GM23338 (cell line): ENCODE measurements around the gene ZDHHC4. TPM values are rescaled to one million over a fixed set of nuclear protein-coding genes. Genes with fewer than 3 reads are reported as not detected.

Experiments used
- ATAC-seq: fragments of 200-7000 bp; cut with Tn5 transposase; 3 replicates; pipeline ENCODE4 v1.9.1; 2020
- DNase-seq: peaks from one replicate; pipeline ENCODE4 v3.0.0-alpha.2; 2015; ENCODE audit warnings: low spot score
- H2AFZ ChIP-seq: fragments of 200-600 bp; sonication (generic); 2 replicates; pipeline ENCODE4 v1.8.0; 2016; ENCODE audit warnings: antibody characterized with exemption, mild to moderate bottlenecking, moderate library complexity
- H3F3A ChIP-seq: fragments of 200-600 bp; sonication (generic); replicated peaks from 2 replicates; pipeline ENCODE4 v1.8.0; 2017; ENCODE audit warnings: antibody characterized with exemption, mixed run types, low read depth
- H3K27ac ChIP-seq: fragments of 200-600 bp; sonication (generic); 2 replicates; pipeline ENCODE4 v1.6.1; 2016; ENCODE audit warnings: low read depth
- H3K27me3 ChIP-seq: fragments of 200-600 bp; sonication (generic); 2 replicates; pipeline ENCODE4 v1.8.0; 2016; ENCODE audit warnings: mild to moderate bottlenecking, mixed run types, moderate library complexity; ENCODE audit not compliant: insufficient read depth
- H3K36me3 ChIP-seq: fragments of 200-600 bp; sonication (generic); 2 replicates; pipeline ENCODE4 v1.8.0; 2016; ENCODE audit warnings: mild to moderate bottlenecking; ENCODE audit not compliant: insufficient read depth
- H3K4me1 ChIP-seq: fragments of 200-600 bp; sonication (generic); 2 replicates; pipeline ENCODE4 v1.8.0; 2016; ENCODE audit warnings: mild to moderate bottlenecking, moderate library complexity; ENCODE audit not compliant: insufficient read depth
- H3K4me2 ChIP-seq: fragments of 200-600 bp; sonication (generic); 2 replicates; pipeline ENCODE4 v1.7.1; 2017; ENCODE audit warnings: mixed run types
- H3K4me3 ChIP-seq: fragments of 200-600 bp; sonication (generic); 2 replicates; pipeline ENCODE4 v1.6.1; 2016; ENCODE audit warnings: mixed run types
- H3K79me2 ChIP-seq: fragments of 200-600 bp; sonication (generic); replicated peaks from 2 replicates; pipeline ENCODE4 v1.8.0; 2017; ENCODE audit warnings: mild to moderate bottlenecking; ENCODE audit not compliant: insufficient read depth
- H3K9me2 ChIP-seq: fragments of 200-600 bp; sonication (generic); 2 replicates; pipeline ENCODE4 v1.8.0; 2017; ENCODE audit not compliant: insufficient read depth
- H4K20me1 ChIP-seq: fragments of 200-600 bp; sonication (generic); replicated peaks from 2 replicates; pipeline ENCODE4 v1.8.0; 2017; ENCODE audit warnings: mild to moderate bottlenecking; ENCODE audit not compliant: insufficient read depth
- H3K27ac Mint-ChIP-seq: 2 replicates; pipeline ENCODE4 v1.8.0; 2020; ENCODE audit warnings: inconsistent platforms, mild to moderate bottlenecking, moderate library complexity, mixed read lengths
- H3K27me3 Mint-ChIP-seq: 3 replicates; pipeline ENCODE4 v1.8.0; 2022; ENCODE audit warnings: low read depth, mild to moderate bottlenecking, moderate library complexity, mixed read lengths, inconsistent platforms; ENCODE audit not compliant: insufficient read depth, poor library complexity
- H3K36me3 Mint-ChIP-seq: 3 replicates; pipeline ENCODE4 v1.8.0; 2021; ENCODE audit warnings: low read depth, mild to moderate bottlenecking, inconsistent platforms, moderate library complexity, mixed read lengths
- H3K4me1 Mint-ChIP-seq: 3 replicates; pipeline ENCODE4 v1.8.0; 2020; ENCODE audit warnings: mild to moderate bottlenecking, inconsistent platforms, mixed read lengths
- H3K4me3 Mint-ChIP-seq: 3 replicates; pipeline ENCODE4 v1.8.0; 2021; ENCODE audit warnings: moderate library complexity, mild to moderate bottlenecking, inconsistent platforms, mixed read lengths
- H3K9me3 Mint-ChIP-seq: 3 replicates; pipeline ENCODE4 v1.8.0; 2020; ENCODE audit warnings: moderate library complexity, mild to moderate bottlenecking, inconsistent platforms, mixed read lengths
- EZH2 ChIP-seq: fragments of 200-600 bp; sonication (generic); IDR thresholded peaks from one replicate; pipeline ENCODE4 v1.8.0; 2017; ENCODE audit warnings: antibody characterized with exemption, mild to moderate bottlenecking, low read depth; ENCODE audit not compliant: unreplicated experiment
- JUNB ChIP-seq: IDR thresholded peaks from one replicate; pipeline ENCODE4 v1.6.1; 2016; ENCODE audit warnings: antibody characterized with exemption; ENCODE audit not compliant: unreplicated experiment
- ZNF114 ChIP-seq: fragments of 250-450 bp; sonication (Bioruptor Pico); IDR thresholded peaks from 2 replicates; pipeline ENCODE4 v1.5.0; 2020; ENCODE audit warnings: mild to moderate bottlenecking, moderate library complexity
- polyA plus RNA-seq: library from polyadenylated mRNA; unstranded; fragments of >200 nt; fragmentation: Nextera tagmentation; extraction: Ambion mirVana; gene quantifications from 2 replicates; pipeline ENCODE4 v1.2.1, GENCODE V29; 2016
- total RNA-seq: library from RNA; depleted of rRNA; stranded (reverse); fragments of >200 nt; shearing (Covaris generic); gene quantifications from 2 replicates; pipeline ENCODE4 v1.2.3, GENCODE V29; 2014
- TF ChIP-seq, protein P1 (sequence below), 2 experiments: fragments of 200-600 bp in 1 of 2; sonication (generic) in 1 of 2; conservative IDR thresholded peaks; 2 replicates each; pipeline versions ENCODE4 v1.5.1 to v1.6.1; 2016 to 2017; ENCODE audit warnings: antibody characterized with exemption in 2 of 2, low read depth in 2 of 2, mild to moderate bottlenecking in 2 of 2, moderate library complexity in 1 of 2
- TF ChIP-seq, protein P2 (sequence below): IDR thresholded peaks from one replicate; pipeline ENCODE4 v1.6.1; 2018; ENCODE audit warnings: antibody characterized with exemption; ENCODE audit not compliant: unreplicated experiment

Gene ZDHHC4
- total and polyA plus RNA-seq, 2 experiments from 2014 or later, result 31.2 to 58.9 TPM

DNA sequence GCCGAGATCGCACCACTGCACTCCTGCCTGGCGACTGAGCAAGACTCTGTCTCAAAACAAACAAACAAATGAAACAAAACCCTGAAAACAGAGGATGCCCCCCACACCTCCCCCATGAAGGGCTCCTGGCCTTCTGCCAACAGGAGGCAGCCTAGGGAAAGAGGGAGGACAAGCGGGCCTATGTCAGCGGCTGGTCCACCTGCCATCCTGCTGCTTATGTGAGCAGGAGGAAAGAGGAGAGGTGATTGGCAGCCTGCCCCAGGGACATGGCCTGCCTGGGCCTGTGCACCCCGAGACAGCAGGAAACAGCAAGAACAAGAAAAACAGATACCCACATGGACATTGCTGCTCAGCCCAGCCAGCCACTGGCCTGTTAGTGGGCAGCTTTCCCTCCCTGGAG lies 50.8 kb downstream of the ZDHHC4 start:
- H3K79me2 ChIP-seq, result no peaks in the 10 kb centered on the region
- no peak overlapping the region for H3K27ac ChIP-seq
- Mint-ChIP-seq H3K27me3 (peaks cover 2% of the 10 kb centered on the region), H3K4me1 (no peaks in the 10 kb centered on the region; the same call in 2 of the 3 replicates), H3K27ac (no peak overlapping the region), H3K9me3 (no peaks in the 10 kb centered on the region), H3K36me3 (peaks cover 6% of the 10 kb centered on the region), H3K4me3 (no peak overlapping the region)
- no peaks in the 10 kb centered on the region for H3K9me2 ChIP-seq
- TF ChIP-seq ZNF114 (CRISPR knock-in tag), result no peak
- TF ChIP-seq JUNB, result no peak
- TF ChIP-seq, protein P1, sequence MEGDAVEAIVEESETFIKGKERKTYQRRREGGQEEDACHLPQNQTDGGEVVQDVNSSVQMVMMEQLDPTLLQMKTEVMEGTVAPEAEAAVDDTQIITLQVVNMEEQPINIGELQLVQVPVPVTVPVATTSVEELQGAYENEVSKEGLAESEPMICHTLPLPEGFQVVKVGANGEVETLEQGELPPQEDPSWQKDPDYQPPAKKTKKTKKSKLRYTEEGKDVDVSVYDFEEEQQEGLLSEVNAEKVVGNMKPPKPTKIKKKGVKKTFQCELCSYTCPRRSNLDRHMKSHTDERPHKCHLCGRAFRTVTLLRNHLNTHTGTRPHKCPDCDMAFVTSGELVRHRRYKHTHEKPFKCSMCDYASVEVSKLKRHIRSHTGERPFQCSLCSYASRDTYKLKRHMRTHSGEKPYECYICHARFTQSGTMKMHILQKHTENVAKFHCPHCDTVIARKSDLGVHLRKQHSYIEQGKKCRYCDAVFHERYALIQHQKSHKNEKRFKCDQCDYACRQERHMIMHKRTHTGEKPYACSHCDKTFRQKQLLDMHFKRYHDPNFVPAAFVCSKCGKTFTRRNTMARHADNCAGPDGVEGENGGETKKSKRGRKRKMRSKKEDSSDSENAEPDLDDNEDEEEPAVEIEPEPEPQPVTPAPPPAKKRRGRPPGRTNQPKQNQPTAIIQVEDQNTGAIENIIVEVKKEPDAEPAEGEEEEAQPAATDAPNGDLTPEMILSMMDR (conservative IDR thresholded peaks at IDR 0.05; ENCODE audit: low read depth in 2 of 2), result peak in 1 of 2 experiments; percentile 39; a peak in 1 of 4 replicates
- TF ChIP-seq, protein P2, sequence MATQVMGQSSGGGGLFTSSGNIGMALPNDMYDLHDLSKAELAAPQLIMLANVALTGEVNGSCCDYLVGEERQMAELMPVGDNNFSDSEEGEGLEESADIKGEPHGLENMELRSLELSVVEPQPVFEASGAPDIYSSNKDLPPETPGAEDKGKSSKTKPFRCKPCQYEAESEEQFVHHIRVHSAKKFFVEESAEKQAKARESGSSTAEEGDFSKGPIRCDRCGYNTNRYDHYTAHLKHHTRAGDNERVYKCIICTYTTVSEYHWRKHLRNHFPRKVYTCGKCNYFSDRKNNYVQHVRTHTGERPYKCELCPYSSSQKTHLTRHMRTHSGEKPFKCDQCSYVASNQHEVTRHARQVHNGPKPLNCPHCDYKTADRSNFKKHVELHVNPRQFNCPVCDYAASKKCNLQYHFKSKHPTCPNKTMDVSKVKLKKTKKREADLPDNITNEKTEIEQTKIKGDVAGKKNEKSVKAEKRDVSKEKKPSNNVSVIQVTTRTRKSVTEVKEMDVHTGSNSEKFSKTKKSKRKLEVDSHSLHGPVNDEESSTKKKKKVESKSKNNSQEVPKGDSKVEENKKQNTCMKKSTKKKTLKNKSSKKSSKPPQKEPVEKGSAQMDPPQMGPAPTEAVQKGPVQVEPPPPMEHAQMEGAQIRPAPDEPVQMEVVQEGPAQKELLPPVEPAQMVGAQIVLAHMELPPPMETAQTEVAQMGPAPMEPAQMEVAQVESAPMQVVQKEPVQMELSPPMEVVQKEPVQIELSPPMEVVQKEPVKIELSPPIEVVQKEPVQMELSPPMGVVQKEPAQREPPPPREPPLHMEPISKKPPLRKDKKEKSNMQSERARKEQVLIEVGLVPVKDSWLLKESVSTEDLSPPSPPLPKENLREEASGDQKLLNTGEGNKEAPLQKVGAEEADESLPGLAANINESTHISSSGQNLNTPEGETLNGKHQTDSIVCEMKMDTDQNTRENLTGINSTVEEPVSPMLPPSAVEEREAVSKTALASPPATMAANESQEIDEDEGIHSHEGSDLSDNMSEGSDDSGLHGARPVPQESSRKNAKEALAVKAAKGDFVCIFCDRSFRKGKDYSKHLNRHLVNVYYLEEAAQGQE, result no peak
- no peak for TF ChIP-seq EZH2
- H3F3A ChIP-seq, result no peaks in the 10 kb centered on the region
- ATAC-seq (peak; percentile 47; the same call in 2 of the 3 replicates), DNase-seq (no peak)
- no peak overlapping the region for H2AFZ ChIP-seq
- H3K27me3 ChIP-seq, result no peaks in the 10 kb centered on the region
- no peak overlapping the region for H3K4me2 ChIP-seq
- H3K36me3 ChIP-seq, result no peaks in the 10 kb centered on the region
- no peak overlapping the region for H3K4me3 ChIP-seq
- no peaks in the 10 kb centered on the region for H4K20me1 ChIP-seq
- no peaks in the 10 kb centered on the region for H3K4me1 ChIP-seq

DNA sequence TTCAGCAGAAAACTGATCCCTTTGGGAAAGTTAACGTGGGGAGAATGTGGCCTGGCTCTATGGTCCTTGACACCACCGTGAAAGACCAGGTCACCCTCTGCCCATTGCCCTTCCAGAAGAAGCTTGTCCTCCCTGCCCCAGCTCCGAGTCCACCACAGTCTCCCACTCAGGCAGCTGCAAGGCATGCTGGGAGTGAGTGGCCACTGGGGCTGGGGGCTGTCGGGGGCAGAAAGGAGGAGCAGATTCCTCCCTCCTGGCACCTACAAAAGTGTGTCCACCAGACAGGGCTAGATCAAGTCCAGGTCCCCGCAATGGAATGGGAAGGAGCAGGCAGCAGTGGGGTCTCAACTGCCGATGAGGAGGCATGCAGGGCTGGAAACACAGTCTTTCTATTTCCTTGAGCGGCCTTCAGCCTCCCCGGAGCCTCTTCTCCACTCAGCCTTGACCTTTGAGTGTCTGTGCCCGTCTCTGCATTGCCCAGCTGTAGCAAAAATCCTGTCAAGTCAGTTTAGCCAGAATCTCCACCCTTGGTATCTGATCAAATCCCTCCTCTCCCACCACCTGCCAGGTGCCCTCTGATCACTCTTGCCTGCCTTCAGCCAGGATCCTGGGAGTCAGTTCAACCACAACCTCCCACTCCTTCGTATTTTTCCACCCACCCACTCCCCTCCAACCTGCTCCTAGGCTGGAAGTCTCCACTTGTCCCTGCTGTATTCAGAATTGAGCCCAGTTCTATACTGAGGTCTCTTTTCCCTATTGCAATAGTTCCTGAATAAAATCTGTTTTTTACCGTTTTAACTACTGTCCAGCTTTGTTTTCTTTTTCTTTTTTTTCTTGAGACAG lies 53.0 kb downstream of the ZDHHC4 start:
- DNase-seq (no peak), ATAC-seq (no peak)
- H3K27ac Mint-ChIP-seq, result no peak overlapping the region
- no peak for TF ChIP-seq ZNF114 (CRISPR knock-in tag)
- H3K4me3 Mint-ChIP-seq, result no peak overlapping the region
- Histone ChIP-seq H2AFZ (no peak overlapping the region), H3K36me3 (no peaks in the 10 kb centered on the region), H3K4me3 (no peak overlapping the region), H3K79me2 (no peaks in the 10 kb centered on the region), H3K27ac (no peak overlapping the region), H4K20me1 (no peaks in the 10 kb centered on the region), H3K27me3 (no peaks in the 10 kb centered on the region), H3K9me2 (no peaks in the 10 kb centered on the region), H3F3A (no peaks in the 10 kb centered on the region), H3K4me1 (no peaks in the 10 kb centered on the region), H3K4me2 (no peak overlapping the region)
- H3K9me3 Mint-ChIP-seq, result no peaks in the 10 kb centered on the region
- peaks cover 2% of the 10 kb centered on the region for H3K27me3 Mint-ChIP-seq
- H3K36me3 Mint-ChIP-seq, result no peaks in the 10 kb centered on the region
- H3K4me1 Mint-ChIP-seq, result no peaks in the 10 kb centered on the region; the same call in 2 of the 3 replicates
